Jurkat, Clone E6-1 (cell line): ENCODE results near the gene SHROOM3.

Experiments
- DNase-seq: peaks from one replicate; pipeline ENCODE4 v3.0.0-alpha.2; 2011; ENCODE audit warnings: low read depth, low spot score
- H3K4me3 ChIP-seq: 2 replicates; pipeline ENCODE4 v1.5.1; 2011; ENCODE audit warnings: mild to moderate bottlenecking, low read length, control low read depth, moderate library complexity

The SHROOM3 gene

DNA sequence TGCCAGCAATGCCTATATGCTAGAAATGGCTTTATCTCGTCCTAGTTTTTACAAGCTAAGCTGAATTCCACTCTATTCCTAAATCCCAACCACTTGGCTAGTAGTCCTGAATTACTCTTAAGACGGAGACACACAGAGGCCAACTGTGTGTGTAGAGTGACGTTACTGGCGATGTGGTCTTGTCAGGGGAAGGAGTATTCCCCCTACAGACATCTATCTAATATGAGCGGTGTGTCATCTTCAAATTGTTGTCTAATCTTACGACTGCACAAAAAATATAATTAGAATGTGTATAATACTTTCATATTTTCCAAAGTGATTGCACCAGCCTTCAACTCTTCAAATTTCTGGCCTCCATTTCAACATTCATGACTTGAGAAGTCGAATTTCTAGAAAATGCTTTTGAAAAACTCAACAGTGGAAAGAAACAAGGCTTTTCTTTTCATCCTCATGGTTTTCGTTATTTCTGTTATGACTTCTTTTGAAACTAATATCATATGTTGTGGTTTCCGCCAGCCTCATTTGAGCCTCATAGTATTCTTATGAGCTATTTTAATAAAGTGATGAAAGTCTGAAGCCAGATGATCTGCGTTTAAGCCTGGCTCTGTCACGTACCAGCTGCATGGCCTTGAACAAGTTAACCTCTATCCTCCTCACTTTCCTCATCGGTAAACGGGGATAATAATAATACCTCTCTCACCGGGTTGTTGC is 330.6 kb downstream of the SHROOM3 start:
- peak; percentile 51 for DNase-seq
- H3K4me3 ChIP-seq: no peak overlapping the region

DNA sequence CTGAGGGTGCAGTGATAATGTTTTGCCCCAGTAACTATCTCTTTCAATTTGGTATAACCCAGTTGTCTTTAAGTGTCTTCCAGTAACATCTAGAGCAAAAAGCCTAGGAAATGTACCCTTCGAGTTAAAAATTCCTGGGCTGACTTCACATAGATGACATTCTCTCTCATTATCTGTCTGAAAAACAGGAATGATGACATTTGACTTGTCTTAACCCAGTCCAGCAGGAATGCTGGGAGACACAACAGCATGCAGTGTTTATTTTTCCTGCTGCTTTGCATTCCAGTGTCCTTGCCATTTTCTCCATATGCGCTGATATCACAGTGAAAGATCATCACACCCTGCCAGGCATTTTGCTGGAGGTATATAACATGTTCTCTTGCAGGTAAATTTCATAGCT is 333.0 kb downstream of the SHROOM3 start:
- no peak for DNase-seq
- no peak overlapping the region for H3K4me3 ChIP-seq

DNA sequence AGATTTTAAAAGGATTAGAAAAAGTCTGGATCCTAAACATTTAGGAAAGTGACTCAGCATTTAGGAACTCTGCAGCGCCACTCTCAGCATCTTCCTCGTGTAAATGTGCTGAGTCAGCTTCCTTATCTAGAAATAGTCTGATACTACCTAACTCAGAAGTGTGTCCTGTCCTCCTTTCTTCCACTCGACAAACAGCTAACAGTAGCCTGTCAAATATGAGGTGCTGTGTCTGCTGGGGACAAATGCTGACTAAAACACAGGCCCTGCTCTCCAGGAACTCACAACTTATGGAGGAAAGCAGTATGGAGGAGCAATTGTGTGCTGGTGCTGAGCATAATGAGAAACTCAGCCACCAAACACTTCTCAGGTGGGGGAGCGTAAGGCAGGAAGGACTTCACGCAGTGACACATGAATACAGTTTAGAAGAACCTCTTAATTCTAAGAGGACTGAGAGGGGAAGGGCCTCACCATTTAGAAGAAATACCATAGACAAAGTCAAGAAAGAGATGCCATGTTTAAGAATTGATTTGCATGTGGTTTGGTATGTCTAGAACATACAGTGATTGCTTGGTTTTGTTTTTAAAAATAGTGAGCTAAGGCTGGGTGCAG is 337.6 kb downstream of the SHROOM3 start:
- DNase-seq: no peak
- no peak overlapping the region for H3K4me3 ChIP-seq

DNA sequence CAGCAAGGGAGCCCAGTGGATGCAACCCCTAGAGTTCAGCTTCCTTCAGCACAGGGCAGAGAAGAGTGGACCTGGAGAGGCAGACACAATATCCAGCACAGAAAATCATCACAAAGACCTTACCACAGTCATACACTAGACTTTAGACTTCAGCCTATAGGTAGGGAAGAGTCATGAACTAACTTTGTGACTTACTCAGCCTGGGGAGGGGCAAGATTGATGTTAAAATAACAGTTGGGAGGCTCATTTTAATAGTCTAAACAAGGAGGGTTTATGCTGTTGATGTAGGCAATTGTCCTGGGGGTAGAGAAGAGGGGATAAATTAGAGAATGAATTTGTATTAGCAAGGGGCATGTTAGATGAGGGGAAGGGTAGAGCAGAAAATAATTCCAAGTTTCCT is 338.7 kb downstream of the SHROOM3 start:
- DNase-seq: no peak

DNA sequence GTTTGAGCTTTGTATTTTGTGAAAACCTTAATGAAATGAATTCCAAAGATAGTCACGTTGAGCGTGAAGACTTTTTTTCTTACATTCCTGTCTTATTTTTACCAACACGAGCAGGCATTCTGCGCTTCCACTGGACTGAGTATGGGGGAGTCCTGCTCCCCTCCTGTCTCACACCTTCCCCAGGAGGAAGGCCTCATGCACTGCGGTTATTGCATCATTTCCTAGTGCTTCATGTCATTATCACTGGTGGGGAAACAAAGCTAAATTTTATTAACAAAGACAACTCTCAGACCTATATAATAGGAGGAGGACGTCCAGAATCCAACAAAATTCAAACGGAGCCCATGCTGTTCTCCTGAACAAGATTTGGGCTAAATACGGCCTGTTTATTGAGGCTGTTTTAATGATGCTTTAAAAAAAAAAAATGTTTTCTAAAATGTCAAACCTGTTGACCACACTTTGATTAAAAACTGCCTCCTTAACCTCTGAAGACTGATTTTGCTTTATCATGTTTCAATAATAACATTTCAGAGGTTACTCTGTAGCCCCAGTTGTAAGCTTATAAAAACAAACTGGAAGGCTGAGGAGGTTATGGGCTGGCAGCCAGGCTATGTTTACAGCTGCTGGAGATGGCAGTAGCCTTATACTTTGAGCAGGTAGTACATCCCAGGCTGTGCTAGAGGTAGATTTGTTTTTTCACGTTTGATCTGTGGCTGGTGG is 344.9 kb downstream of the SHROOM3 start:
- DNase-seq: no peak
- H3K4me3 ChIP-seq: no peak overlapping the region

More for the DNA sequence above, 338.7 kb downstream of the SHROOM3 start:
- no peak overlapping the region for H3K4me3 ChIP-seq

DNA sequence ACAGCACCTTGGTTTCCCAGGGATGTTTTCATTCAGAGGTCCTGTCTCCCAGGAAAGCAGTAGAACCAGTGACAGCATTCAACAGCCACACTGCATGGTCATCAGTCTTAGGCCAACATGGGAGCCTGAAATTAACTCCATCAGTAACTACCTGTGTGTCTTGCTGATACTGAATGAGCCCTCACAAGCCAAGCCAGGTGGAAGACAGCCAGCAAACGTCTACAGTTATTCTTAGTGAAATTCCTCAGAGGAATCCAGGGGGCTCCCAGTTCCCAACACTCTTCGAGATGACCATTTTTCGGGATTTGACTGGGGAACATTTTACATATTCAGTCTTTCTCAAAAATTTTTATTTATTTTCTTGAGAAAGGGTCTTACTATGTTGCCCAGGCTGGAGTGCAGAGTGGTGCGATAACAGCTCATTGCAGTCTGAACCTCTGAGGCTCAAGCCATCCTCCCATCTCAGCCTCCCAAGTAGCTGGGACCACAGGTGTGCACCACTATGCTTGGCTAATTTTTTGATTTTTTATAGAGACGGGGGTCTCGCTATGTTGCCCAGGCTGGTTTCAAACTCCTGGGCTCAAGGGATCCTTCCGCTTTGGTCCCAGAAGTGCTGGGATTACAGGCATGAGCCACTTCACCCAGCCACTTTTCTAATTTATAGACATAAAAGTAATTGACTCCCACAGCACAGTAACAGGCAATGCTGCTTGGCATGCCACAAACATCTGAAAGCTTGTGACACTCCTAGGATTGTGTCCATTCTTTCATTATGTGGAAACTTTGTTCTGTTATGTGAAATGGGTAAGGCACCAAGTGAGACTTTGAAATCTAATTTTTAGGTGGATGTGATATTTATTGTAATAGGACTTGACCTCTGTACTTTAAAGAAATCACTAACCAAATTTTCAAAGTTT is 346.0 kb downstream of the SHROOM3 start:
- no peak overlapping the region for H3K4me3 ChIP-seq
- no peak for DNase-seq

DNA sequence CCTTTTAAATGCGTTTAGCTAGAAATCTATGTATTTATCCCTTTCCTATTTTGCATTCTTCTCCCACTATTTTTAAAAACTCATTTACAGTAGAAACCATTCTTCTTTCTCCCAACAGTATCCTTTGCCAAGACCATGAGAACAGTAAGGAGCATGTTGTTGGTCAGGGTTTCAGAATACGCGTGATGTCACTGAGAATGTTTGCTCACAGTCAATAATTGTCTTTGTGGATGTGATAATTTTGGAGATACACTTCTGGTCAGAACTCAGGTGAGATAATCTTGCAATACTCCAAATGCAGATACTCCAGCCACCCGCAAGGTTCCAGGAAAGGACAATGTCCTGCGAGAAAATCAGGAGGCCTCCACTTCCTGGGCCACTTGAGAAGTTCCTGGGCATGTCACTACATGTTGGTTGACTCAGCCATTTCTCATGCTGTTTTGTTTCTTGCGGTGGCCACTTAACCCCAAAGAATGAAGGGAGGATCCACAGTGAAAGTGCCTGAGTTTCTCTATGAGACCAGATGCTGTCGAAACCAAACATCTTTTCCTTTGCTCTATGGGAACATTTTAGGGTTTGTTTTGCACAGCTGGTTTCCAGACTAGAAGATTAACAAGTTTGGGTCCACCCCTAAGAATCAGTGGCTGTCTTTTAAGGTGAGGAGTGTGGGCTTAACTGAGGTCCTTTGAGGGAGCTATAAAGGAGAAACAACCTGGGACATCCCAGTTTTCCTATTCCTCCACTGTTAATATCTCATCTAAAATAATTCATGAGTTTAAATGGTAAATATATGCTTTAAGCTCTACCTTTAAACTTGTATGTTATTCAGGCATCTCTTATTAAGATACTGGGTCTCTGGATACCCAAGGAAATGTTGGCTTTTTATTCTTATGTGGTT is 346.9 kb downstream of the SHROOM3 start:
- H3K4me3 ChIP-seq: no peak overlapping the region
- DNase-seq: no peak

DNA sequence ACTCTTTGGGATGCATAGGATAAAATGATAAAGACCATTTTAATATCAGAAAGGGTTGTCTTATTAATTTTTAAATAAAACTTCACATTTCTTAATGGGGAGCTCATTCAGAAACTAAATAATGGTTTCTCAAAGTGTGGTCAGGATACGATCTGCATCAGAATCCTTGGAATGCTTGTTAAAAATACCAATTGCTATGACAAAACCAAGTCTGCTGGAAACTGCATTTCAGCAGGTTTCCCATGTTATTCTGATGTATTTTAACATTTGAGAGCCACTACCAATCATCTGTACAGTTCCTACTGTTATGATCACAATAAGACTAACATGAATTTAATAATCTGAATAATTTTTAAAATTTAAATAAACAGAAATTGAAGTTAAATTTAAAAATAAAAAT is 347.8 kb downstream of the SHROOM3 start:
- DNase-seq: no peak
- H3K4me3 ChIP-seq: no peak overlapping the region

DNA sequence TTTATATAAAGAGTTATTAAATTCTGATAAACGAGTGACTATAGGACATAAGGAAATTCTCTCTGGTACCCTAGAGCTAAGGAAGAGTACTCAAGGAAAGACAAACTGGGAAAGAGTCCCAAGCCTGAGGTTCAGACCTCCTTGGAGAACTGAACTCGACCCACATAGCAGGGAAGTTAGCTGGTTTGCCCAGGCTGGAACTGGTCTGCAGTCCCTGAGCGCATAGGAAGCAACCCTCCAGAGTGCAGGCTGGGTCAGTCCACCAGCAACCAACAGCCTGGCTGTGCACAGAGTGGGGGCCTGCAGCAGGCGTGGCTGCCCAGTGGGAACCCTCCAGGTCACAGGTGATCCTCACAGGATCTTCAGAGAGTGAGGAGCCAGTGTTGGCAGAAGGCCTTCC is 348.8 kb downstream of the SHROOM3 start:
- no peak for DNase-seq
- H3K4me3 ChIP-seq: no peak overlapping the region

DNA sequence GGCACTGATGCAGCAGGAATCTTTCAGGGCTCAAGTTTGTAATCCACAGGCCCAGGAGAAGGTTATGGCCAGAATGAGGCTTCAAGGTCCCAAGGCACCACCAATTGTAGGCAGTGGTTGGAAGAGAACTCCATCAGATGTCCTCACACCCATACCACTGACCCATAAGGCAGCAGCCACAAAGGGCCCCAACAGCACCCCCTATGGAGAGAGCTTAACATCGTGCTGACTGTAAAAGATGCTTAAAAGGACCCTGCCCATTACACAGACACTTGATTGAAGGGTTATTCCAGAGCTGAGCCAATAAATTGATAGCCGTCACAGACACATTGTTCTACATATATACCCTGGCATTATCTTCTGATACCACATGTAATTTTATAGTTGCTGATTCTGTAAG is 349.2 kb downstream of the SHROOM3 start:
- no peak for DNase-seq
- H3K4me3 ChIP-seq: no peak overlapping the region

DNA sequence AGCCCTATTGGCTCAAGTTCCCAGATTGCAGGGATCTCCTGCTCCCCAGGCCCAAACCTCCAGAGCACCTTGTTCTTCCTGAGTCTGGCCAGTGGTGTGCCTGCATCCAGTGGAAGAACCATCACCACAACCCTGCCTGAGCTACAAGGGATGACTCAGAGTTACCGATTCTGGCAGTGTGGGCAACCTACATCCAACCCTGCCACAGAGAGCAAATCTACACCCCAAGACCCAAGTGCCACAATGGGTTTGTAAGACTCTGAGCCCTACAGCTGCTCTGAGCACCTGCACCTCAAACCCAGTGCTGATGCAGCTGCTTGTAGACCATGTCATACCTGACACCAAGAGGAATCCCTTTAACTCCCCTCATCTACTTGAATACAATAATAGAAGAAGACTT is 352.9 kb downstream of the SHROOM3 start:
- DNase-seq: no peak
- no peak overlapping the region for H3K4me3 ChIP-seq

DNA sequence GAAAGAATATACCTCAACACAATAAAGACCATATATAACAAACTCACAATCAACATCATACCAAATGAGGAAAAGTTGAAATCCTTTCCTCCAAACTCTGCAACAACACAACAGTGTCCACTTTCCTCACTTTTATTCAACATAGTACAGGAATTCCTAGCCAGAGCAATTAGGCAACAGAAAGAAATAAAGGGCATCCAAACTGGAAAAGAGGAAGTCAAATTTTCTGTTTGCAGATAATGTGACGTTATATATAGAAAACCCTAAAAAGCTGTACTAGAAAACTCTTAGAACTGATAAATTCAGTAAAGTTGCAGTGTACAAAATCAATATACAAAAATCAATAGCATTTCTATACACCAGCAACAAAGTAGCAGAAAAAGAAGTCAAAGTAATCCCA is 355.3 kb downstream of the SHROOM3 start:
- DNase-seq: no peak
- H3K4me3 ChIP-seq: no peak overlapping the region

DNA sequence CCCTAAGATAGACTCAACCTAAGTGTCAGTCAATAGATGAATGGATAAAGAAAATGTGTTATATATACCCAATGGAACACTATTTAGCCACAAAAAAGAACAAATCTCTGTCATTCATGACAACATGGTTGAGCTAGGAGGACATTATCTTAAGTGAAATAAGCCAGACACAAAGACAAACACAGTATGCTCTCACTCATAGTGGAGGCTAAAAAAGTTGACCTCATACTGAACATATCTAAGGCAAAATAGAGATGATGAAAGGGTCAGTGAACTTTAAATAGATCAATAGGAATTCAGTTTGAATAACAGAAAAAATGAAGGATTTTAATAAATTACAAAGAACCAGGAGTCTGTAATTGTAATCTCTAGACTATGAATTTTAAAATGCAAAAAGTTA is 356.4 kb downstream of the SHROOM3 start:
- no peak for DNase-seq
- no peak overlapping the region for H3K4me3 ChIP-seq

DNA sequence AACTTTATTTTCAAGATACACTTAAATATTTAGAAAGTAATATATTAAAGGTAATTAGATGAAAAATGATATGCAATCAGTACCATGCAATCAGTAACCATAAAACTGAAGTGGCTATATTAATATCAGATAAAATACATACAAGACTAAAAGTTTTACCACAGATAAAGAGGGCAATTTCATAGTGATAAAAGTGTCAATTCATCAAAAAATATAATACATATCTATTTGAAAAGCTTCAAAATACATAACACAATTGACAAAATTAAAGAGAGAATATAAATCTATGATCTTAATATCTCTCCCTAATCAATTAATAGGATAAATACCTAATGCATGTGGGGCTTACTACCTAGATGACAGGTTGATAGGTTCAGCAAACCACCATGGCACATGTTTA is 357.4 kb downstream of the SHROOM3 start:
- H3K4me3 ChIP-seq: no peak overlapping the region
- DNase-seq: no peak

DNA sequence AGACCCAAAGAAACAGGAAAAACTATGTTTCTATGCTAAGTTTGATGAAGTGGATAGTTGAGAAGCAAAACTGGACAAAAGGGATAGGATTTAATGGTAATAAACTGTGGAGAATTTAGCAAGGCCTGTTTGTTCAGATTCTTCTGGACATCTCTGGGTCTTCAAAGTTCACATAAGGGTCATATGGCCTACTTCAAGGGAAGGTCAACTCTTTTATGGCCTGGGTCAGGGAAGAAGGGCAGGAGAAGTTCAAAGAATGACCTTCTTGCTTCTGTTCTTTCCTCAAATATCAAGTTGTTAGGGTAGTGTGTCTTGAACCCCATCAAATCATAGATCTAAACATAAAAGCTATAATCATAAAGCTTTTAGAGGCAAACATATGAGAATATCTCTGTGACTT is 360.2 kb downstream of the SHROOM3 start:
- DNase-seq: no peak
- no peak overlapping the region for H3K4me3 ChIP-seq

DNA sequence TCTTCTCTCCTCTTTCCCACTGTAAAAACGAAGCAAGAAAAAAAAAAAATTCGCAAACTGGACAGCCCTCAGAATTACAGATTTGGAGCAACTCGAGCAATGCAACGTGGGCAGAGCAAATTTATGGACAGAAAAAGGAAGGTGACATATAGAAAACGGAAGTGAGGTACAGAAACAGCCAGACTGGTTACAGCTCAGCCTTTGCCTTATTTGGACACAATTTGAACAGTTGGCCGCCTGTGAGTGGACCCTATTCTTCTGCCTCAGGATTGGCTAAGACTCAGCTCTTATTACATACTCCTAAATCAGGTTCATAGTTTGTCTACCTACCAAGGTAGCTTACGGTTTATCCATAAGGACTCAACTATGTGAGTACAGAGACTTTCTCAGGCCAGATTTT is 364.1 kb downstream of the SHROOM3 start:
- DNase-seq: no peak
- H3K4me3 ChIP-seq: no peak overlapping the region

DNA sequence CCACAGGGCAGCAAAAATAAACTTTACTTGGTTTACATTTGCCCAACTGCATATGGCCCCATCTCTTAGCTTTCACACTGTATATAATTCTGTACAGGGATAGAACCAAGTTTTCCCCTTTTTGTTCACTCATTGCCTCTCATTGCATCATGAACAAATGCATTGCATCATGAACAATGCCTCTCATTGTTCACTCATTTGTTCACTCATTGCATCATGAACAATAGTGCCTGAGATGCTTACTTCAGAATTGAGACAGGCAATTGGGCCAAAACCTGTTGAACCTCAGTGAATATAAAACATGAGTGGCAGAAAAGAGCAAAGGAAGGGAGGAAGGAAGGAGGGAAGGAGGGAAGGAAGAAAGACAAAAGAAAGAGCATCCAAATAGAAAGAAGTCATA is 364.7 kb downstream of the SHROOM3 start:
- no peak for DNase-seq
- H3K4me3 ChIP-seq: no peak overlapping the region

DNA sequence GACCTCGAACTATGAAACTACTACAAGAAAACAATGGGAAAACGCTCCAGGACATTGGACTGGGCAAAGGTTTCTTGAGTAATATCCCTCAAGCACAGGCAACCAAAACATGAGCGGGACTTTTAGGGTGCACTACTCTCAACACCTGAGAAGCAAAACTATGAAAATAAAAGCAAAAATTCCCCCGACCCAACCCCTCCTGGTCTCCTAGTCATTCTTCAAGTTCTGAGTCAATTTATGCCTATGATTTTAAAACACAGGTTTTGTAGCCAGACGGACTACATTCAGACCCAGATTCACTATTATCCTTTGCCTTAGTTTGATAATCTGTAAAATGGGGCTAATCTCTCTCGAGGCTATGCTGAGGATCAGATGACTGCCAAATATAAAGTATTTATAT is 365.9 kb downstream of the SHROOM3 start:
- DNase-seq: no peak
- H3K4me3 ChIP-seq: no peak overlapping the region
